Inflammatory macrophage (primary cell): Measurements from ENCODE around the gene SYVN1.
A peak's percentile ranks its signal among the peaks of the same experiment; 100 is the strongest.

ENCODE experiments used
- DNase-seq, 2 donors: peaks; one replicate each; pipeline ENCODE4 v3.0.0-alpha.2; 2020 to 2022

The SYVN1 gene

DNA sequence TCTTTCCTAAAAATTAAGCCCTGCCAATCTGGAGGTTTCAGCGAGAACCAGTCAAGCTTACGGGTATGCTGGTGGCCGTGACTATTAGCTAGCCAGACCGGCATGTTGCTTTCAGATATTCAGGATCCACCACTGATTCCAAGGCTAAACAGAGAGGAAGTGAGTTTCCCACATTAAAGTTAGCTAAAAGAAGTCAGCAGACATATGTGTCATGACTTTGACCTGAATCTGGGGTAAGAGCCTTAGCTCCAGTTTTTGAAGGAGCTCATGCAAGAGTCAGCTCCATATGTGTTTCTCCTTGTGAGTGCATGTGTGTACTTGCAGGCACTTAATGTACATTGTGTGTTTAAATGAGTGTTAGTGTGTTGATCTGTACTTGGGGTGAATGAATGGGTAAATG is 48.9 kb downstream of the SYVN1 start:
- peak; percentile 48 to 77 for DNase-seq

DNA sequence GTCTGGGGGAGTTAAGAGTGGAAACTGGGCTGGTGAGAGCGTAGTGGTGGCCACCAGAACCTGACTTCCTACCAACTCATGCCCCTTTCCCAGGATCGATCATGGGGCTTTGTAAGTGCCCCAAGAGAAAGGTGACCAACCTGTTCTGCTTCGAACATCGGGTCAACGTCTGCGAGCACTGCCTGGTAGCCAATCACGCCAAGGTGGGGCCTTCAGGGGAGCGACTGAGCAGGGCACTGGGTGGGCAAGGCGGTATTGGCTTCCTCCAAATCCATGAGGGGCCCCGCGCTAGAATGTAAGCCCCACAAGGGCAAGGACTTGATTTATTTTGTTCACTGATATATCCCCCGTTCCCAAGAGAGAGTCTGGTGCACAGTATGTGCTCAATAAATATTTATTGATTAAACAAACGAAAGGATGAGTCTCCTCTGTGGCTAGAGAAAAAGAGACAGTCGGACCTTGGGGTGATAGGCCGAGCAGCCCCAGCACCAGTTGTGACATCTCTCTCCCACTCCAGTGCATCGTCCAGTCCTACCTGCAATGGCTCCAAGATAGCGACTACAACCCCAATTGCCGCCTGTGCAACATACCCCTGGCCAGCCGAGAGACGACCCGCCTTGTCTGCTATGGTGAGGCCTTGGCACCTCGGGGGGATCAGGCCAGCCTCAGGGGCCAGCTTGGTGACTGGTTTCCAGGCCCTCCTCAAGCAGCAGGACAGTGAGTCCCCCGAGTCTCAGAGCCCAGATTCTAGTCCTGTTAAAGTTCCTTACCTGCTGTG is 49.5 kb downstream of the SYVN1 start:
- DNase-seq, result no peak

DNA sequence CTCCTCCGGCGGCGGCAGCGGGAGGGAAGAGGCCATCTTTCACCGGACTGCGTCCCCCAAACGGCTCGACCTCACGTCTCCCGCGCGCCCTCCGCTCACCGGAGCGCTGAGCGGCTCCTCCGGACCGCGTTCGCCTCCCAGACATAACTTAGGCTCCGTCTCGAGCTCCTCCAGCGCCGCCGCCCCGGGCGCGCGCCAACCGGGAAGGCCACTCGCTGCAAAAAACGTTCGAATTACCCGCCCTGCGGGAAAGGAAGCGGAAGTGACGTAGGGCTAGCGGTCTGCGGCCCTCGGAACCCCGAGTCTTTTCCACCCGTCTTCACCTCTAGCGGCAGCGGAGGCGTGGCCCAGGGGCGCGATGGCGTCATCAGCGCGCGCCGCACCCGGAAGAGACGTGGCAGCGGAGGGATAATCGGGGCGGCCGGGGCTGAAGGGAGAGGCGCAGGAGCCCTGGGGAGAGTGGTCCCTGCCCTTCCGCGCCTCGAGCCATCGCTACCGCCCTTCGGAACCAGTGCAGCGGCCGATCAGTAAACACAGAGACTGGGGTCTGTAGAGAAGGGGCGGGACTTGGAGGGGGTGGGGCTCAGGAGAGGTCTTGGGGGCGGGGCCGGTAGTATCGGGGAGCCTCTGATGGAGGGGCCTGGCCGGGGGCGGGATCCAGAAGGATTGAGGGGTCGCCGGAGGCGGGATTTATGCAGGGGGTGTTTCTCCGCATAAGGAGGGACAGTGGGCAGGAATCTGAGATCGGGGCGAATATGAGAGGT is 50.3 kb downstream of the SYVN1 start, which contains the start of the genes CDCA5 and ZFPL1:
Gene CDCA5, minus strand, starts transcription at position 207 of the 764 bp plus-strand sequence. Its CDS starts 62 bp downstream, at position 145.
Gene ZFPL1, plus strand, starts transcription at position 389 of the 764 bp plus-strand sequence. CDS start 477 bp downstream, outside the sequence.
- peak; percentile 96 for DNase-seq

DNA sequence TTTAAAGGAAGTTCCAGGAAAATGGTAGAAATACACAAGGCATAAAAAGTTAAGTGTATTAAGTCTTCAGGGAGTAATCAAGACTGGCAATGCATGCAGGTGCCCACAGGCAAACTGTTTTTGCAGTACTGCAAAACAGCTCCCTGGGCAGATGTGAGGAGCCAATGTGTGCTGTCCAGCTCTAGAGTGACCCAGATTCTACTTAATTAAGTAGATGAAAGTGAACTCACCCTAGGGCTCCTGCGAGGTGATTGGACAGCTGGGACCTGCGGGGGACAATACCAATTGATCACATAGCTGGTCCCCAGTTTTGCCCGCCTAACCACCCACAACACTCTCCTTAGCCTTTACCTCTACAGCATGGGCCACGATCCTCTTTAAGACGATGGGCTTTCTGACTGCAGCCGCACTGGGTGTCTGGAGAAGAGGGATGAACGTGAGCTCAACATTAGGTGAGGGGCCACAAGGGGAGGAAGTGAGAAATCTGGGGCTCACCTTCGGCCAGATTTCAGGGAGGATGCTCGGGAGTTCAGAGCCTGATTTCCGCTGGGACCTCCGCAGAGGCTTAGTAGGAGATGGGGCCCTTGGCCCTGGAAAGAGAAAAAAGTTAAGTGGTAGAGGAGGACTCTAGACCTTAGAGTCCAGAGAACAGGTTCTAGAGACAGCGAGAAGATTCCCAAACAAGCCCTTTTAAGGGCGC is 51.0 kb downstream of the SYVN1 start:
- DNase-seq, result no peak

DNA sequence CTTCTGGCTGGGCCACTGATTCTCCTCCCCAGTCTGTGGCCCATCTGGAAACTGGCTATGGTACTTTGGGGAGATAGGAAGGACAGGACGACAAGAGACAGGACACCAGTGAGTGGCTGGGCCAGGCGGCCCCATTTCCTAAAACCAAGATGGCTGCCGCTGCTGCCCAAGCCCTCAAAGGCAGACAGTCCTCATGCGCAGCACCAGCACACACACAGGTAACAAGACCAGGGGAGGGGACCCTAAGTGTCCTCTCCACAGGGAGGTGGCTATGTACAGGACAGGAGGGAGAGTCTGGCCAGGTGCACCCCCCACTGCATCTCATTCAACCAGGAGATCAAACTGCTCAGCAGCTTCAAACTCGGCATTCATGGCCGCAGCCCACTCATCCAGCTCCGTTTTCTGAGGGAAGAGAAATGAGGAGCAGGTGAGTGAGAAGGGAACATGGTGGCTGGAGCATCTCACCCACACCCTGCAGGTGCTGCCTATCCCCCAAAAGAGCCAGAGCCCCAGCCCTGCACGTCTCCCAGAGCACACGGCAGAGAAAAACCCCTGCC is 55.5 kb downstream of the SYVN1 start:
- no peak for DNase-seq

DNA sequence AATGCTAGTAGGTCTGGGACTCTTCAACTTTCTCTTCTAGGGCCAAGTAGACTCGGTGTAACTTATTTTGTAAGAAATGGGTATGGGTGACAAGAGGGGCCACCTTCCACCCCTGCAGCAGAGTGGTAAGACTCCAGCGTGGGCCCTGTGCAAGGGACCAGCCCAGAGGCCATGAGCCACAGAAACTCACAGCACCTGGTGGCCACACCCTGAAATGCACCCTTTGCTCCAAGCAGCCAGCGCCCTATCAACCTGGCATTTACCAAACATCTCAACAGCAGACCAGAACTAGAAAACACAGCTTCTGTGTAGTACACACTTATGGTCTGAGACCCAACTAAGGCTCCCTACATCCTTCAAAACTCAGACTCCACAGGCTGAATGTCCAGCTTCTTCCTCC is 56.2 kb downstream of the SYVN1 start:
- peak; percentile 57 to 69 for DNase-seq

DNA sequence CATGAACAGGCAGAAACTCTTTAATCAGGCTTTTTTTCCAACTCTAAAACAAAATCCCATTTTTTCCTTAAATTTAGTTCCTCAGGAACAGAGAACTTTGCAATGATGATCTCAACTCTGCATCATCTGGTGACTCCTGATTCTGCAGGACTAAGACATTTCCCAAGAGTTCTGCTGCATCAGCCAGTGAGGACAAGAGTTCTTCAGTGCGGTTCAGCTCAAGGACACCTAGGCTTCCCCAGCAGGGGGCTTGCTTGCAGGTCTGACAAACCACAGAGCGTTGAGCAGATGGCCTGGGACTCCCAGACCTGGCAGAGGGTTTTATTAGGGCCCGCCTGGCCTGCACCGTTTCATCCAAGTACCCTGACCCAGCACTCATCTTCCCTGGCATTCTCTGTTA is 56.9 kb downstream of the SYVN1 start:
- DNase-seq, result peak in 1 of 2 donors; percentile 59
